GM21367 (cell line): ENCODE results near the gene COG8.
"Not testable (repeated sequence)": the region's sequence is repeated elsewhere in the genome, so short reads cannot be mapped to it uniquely, and the experiment has no call there.

Experiments
- ATAC-seq: cut with Tn5 transposase; IDR thresholded peaks from one replicate; pipeline ENCODE4 v1.9.1; 2021; ENCODE audit not compliant: unreplicated experiment

The COG8 gene

DNA sequence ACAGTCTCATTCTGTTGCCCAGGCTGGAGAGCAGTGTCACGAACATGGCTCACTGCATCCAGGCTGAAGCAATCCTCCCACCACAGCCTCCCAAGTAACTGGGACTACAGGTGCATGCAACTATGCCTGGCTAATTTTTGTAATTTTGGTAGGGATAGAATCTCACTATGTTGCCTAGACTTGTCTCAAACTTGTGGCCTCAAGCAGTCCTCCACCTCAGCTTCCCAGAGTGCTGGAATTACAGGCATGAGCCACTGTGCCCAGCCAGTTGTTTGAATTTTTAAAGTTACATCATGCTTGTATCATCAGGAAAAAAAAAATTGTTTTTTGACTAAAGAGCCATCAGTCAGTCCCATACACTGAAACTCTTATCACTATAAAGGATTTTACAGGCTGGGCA lies 45.3 kb downstream of the COG8 start:
- ATAC-seq: no peak

DNA sequence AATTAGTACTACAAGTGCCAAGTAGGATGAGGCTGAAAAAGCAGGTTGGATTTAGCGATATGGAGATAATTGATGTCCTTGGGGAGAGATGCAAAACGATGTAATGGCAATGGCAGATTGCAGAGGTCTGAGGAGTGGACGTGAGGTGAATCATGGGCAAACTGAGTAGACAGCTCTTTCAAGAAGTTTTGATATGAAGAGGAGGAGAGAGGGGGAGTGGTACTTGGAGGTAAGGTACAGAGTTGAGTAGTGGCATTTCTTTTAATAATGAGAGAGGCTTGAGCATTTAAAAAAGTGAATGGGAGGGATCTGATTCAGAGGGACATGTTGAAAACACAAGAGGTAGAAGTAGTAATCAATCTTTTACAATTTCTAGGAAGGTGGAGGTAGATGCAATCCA lies 46.0 kb downstream of the COG8 start:
- ATAC-seq: no peak

DNA sequence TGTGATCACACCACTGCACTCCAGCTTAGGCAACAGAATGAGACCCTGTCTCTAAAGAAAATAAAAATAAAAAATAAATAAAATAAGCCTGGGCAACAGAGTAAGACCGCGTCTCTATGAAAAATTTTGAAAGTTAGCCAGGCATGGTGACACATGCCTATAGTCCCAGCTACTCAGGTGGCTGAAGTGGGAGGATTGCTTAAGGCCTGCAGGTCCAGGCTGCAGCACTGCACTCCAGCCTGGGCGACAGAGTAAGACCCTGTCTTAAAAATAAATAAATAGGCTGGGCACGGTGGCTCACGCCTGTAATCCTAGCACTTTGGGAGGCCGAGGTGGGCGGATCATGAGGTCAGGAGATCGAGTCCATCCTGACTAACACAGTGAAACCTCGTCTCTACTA lies 47.7 kb downstream of the COG8 start:
- not testable (repeated sequence) for ATAC-seq

DNA sequence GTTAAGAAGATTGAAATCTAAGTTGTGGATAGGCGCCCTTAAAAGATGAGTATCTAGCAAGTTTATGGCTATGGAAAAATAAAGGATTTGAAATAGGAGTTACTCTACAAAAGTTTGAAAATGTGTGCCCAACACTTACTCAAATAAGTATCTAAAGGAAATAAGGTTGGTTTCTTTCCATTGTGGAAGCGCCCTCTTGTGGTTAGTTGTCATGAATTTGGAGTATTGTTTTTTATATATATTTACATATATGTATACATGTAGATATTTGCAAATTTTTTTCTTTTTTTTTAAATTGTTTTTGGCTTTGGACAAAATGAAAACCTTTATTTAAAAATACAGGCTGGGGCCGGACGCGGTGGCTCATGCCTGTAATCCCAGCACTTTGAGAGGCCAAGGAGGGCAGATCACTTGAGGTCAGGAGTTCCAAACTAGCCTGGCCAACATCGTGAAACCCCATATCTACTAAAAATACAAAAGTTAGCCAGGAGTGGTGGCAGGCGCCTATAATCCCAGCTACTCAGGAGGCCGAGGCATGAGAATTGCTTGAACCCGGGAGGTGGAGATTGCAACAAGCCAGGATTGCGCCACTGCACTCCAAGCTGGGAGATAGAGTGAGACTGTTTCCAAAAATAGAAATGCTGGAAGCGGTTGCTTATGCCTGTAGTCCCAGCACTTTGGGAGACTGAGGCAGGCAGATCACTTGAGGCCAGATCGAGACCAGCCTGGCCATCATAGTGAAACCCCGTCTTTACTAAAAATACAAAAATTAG lies 52.2 kb downstream of the COG8 start:
- ATAC-seq: no peak

DNA sequence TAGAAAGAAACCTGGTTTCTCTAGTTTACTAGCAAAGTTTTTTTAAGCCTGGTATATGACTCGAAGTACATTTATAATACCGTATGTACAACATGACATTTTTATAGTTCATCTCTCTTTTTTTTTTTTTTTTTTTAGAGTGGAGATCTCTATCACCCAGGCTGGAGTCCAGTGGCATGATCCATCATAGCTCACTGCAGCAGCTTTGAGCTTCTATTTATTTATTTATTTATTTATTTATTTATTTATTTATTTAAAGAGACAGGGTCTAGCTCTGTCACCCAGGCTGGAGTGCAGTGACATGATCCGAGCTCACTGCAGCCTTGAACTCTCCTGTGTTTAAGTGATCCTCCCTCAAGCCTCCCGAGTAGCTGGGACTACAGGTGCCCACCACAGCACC lies 54.1 kb downstream of the COG8 start:
- no peak for ATAC-seq

DNA sequence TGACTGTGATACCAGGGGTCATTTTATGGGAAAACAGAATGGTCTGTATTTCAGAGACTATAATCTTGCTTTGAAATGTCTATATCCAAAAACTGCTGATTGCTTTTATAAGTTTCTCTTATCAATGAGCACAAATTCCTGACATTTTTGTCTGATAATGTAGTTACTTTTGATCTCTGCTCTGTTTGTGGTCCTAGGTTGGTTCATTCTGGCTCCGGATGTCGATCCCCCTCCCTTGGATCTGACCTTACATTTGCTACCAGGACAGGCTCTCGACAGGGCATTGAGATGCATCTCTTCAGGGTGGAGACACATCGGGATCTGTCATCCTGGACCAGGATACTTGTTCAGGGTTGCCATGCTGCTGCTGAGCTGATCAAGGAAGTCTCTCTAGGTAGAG lies 55.5 kb downstream of the COG8 start:
- ATAC-seq: no peak

DNA sequence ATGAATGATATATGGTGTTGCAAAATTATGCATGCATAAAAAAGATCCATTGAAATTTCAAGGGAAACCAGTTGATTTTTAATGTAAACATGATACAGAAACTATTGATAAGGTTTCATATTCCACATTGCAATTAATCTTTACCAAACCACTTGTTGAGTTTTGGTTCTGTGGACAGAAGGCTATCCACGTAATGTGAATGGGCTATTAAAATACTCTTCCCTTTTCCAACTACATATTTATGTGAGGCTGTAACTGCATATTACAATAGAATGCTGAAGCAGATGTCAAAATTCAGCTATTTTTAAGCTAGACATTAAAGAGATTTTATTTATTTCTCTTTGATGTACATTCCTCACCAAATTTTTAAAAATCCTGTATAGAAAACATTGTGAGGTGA lies 62.0 kb downstream of the COG8 start:
- no peak for ATAC-seq
